NCI-H128 (cell line): ENCODE measurements around the gene DISC1.
A peak's percentile ranks its signal among the peaks of the same experiment; 100 is the strongest.
"Not testable (repeated sequence)": the region's sequence is repeated elsewhere in the genome, so short reads cannot be mapped to it uniquely, and the experiment has no call there.

Experiments
- DNase-seq: peaks from one replicate; lab custom pipeline; 2025; ENCODE audit not compliant: unreplicated experiment; lab: John Stamatoyannopoulos, UW

DISC1 gene

DNA sequence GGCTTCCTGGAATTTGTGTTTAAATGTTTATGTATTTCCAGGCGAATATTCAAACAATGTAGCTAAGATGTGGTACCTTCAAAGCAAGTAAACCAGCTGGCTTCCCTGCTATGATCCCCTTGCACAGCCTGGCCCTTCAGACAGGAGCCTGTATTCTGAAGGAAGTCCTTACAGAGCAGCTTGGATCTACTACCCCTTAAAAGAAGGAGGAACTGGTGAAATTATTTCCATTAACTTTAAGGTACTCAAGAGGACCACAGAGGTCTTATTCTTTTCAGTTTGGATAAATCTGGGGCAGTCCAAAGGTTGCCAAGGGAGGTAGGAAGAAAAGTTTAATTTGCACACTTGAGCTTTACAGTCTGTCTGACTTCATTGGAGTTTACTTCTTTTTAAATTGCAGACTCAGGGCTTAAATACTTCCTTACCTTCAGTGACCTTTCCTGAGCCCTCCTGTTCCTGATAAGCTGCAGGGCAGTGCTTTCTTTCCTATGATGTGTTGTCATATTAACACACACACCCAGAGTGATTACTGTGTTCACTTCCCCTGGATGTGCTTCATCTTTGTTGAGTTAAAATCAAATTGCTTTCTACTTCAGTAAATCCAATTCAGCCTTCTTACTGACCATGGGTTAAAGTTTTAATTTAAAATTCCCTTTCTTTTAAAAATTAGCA is 40.5 kb downstream of the DISC1 start:
- DNase-seq, result no peak

DNA sequence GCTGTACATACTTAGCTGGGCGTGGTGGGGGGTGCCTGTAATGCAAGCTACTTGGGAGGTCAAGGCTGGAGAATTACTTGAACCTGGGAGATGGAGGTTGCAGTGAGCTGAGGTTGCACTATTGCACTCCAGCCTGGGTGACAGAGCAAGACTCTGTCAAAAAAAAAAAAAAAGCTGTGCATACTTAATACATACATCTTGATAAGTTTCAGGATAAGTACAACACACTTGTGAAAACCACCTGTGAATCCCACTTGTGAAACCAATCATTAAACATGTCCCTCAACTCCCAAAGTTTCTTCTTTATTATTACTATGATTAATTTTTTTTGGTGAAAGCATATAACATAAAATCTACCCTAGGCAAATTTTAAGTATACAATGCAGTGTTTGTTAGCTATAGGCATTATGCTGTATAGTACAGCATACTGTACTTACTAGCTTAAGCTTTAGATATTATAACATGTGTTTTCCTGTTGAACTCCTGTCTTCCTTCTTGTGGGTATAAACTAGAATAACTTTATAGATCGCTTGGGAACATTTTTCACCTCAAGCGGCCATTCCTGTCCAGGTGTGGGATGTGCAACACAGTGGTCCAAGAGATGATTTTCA is 41.4 kb downstream of the DISC1 start:
- no peak for DNase-seq

DNA sequence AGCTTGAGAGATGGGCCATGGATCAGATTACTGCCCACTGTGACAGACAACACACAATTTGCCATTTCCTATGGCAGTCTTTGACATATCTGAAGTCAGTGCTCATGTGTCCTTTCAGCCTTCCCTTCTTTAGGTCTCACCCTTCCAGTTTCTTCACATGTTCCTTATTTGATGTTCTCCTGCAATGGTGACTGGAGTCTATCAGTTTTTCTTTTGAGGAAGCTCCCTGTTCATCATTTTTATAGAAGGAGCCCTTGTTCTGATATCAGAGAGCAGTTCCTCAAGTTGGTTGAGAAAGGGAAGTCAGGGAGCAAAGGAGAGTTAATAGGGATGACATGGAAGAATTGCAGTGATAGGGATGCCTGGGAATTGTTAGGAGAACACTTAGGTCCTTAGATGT is 42.2 kb downstream of the DISC1 start:
- no peak for DNase-seq

DNA sequence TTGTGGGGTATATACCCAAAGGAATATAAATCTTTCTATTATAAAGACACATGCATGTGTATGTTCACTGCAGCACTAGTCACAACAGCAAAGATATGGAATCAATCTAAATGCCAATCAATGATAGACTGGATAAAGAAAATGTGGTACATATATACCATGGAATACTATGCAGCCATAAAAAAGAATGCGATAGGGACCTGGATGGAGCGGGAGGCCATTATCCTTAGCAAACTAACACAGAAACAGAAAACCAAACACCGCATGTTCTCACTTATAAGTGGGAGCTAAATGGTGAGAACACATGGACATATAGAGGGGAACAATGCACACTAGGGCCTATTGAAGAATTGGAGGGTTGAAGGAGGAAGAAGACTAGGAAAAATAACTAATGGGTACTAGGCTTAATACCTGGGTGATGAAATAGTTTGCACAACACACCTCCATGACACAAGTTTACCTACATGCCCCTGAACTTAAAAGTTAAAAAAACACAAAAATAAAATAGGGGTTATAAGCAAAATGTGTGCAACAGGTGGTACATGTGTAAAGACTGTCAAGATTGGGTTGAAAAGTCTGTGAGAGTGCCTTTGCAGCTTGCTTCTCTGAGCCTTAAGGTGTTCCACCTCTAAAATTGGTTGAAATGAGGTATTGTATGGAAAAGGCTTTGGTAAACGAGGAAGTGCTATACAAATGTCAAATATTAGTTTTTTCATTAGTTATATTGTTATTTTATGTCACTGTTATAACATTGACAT is 43.5 kb downstream of the DISC1 start:
- not testable (repeated sequence) for DNase-seq

DNA sequence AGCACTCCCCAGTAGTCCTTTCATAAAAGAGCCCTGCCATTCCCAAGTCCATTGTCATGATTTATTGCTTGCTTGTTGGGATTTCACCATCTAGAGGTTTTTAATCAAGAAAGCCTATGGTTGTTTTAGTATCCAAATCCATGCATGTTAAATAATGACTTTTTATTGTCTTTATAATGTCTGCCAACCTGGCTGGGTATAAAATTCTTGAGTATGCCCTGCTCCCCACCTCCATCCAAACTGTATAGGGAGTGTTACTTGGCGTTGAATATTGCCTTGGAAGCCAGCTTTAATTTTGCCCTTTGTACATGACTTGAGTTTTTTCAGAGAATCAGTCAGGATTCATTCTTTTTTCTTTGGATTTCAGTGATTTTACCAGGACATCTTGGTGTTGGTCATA is 44.2 kb downstream of the DISC1 start:
- no peak for DNase-seq

DNA sequence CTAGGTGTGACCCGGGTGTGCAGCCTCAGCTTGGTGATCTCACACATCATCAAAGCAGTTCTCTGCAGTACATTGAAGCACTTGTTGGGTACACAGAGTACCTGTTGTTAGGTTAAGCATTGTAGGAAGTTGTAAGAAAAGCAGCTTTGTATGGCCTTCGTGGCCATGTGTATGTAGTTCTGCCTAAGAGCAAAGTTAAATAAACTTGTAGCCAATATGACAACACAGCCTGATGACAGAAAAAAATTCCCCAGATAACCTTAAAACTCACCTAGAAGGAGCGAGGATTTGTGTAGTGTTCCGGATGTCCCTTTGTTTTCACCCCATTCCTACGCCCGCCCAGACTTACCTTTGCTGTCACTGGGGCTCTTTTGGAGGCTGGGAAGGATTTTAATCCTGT is 48.0 kb downstream of the DISC1 start:
- no peak for DNase-seq

DNA sequence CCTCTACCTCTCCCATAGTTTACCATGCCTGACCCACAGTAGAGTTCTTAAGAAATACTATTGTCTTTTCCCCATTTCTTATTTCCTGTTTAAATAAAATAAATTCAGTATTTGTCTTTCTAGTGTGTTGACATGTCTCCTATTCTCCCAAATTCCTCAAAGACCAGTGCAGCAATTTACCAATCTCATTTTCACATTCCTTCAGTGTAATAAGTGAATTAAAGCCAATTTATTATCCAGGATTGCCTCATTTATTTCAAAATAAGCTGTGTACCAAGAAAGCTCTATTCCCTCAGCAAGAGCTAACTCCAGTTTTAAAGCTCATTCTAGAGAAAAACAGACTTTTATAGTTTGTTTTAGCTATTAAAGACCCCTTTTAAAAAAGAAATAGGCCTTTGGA is 49.9 kb downstream of the DISC1 start:
- no peak for DNase-seq

DNA sequence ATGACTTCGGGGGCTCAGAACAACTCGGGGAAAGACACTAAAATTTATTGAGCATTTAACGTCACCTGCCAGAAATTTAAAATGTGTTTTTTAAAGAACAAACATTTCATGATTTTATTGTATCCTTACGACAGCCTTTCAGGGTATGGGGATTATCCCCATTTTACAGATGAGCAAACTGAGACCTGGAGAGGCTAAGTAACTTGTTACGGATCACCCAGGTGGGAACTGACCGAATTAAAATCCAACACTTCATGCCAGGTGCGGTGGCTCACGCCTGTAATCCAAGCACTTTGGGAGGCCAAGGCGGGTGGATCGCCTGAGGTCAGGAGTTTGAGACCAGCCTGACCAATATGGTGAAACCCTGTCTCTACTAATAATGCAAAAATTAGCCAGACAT is 50.9 kb downstream of the DISC1 start:
- no peak for DNase-seq

DNA sequence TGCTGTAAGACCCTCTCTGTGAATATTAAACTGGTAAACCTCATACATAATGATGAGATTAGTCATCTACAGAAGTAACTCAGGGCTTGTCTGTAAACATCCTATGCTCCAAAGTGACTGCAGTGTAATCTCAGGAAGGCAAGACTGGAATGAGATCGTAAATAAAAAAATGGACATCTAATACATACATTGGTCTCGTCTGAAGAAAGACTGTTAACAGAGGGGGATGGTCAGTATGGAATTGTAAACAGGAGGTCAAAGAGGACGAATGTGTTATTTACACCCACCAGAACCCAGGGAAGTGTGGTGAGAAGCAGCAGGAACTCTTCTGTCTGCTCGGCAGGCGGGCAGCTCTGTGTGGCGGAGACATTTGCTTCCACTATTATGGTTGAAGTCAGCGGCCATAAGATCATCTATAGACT is 51.4 kb downstream of the DISC1 start:
- no peak for DNase-seq

DNA sequence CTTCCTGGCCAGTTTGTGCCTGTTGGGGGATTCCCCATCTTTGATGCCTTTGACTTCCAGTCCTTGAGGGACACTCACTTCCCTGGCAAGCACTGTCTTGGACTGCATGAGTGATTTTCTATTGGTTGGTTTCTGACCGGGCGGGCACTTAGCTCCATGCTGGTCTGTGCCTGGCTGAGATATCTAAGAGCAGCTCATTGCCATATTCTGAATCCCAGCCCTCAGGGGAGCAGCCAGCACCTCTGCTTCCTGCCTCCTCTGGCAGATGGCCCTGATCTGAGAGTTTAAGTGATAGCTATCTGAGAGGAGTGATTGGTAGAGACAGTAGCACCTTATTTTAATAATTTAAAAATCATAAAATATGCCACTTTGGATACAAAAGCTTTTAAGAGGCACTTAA is 52.5 kb downstream of the DISC1 start:
- peak; percentile 65 for DNase-seq

DNA sequence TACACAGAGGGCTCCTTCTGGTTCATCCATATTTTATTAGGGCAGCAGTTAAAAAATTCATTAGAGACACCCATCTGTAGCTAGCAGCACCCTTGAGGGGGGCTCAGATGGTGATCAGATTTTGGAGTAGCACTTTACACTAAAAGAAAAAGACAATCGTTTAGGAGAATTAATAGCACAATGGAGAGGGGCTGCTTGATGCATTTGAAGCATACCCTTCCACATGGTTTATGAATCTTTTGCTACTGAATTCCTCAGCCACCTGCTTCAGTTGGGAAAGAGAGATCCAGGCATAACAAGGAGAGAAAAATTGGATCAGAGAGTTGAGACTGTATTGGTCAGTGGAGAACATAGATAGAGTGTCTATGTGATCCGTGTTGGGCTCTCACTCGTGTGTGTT is 54.4 kb downstream of the DISC1 start:
- DNase-seq, result no peak

DNA sequence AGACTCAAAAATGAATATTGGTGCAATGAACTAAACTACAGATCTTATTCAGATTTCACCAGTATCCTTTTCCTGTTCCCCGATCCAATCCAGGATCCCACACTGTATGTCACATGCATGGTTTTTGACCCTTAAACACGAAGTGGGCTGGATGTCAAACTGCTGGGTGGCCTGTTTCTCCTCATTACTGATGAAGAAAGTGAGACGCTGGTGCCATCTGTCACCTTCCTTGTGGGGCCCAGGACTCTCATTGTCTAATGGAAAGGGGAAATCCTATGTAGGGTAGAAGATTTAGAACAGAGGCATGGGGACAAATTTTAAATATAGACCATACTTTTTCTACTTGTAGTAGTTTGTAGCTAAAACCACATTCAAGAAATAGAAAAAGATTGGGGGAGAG is 56.2 kb downstream of the DISC1 start:
- DNase-seq, result no peak

DNA sequence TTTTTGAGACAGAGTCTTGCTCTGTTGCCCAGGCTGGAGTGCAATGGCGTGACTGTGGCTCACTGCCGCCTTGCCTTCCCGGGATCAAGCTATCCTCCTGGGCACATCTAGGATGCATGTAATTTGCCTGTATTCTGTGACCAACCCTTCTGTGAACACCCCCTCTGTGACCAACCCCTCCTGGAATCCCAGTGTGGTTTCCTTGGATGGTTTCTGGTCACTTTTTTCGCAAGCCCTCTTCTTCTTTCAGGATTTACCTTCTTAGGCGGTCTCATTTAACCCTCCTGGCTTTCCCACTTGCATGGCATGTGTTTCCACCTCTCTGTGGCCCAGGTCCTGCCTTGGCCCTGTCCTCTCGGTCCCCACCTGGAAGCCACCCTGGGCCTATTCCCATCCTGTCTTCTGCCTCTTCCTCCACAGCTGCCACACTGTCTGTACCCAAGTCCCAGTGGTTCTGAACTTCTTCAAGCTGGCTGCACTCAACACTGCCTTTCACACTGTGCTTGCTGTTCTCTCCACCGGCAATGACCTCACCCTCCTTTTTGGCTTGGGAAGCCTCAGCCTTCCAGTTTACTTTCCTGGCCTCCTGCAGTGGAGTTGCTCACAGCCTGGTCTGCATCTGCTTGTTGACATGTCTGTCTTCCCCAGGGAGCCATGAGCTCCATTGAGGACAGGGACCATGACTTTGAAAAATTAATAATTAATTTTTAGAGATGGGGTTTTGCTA is 57.0 kb downstream of the DISC1 start:
- DNase-seq, result peak; percentile 58

DNA sequence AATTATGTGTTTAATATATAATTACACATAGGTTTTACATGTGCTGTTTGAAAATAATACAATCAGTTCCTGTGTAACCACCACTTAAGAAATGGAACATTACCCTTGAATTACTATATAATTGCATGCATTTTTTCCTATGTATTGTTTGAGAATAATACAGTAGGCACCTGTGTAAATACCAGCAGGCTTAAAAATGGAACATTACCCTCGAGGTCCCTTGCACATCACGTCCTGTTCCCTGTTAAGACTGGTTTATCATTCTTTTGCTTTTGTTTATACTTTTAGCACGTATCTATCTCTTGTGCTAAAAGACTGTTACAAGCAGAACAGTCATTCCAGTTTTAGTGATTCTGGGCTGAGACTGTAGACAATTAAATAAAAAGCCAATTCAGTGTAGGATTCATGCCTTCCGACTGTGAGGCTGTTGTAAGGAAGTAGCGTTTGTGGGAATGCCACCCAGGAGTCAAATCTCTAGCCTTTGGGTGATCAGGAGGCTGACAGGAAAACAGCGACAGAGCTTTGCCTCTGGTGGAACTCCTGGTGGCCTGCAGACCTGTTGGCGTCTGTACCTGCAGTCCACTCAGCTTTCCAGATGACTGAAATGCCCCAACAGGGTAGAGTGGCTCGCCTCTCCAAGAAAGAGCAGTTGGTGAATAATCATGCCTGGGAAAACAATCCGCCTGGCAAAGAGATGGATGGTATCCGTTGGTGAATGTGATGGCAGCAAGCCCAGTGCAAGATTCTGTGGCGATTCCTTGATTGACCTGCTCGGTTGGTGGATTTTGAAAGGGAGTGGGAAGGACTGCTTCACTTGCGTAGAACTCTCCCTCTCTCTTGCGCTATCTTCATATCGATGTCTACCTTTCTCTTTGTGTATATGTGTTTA is 58.0 kb downstream of the DISC1 start:
- peak; percentile 76 for DNase-seq

DNA sequence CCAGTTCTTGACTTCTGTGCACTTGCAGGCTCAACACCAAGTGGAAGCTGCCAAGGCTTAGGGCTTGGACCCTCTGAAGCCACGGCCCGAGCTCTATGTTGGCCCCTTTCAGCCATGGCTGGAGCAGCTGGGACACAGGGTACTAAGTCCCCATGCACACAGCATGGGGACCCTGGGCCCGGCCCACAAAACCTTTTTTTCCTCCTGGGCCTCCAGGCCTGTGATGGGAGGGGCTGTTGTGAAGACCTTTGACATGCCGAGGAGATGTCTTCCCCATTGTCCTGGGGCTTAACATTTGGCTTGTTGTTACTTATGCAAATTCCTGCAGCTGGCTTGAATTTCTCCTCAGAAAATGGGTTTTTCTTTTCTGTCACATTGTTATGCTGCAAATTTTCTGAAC is 59.8 kb downstream of the DISC1 start:
- DNase-seq, result no peak

DNA sequence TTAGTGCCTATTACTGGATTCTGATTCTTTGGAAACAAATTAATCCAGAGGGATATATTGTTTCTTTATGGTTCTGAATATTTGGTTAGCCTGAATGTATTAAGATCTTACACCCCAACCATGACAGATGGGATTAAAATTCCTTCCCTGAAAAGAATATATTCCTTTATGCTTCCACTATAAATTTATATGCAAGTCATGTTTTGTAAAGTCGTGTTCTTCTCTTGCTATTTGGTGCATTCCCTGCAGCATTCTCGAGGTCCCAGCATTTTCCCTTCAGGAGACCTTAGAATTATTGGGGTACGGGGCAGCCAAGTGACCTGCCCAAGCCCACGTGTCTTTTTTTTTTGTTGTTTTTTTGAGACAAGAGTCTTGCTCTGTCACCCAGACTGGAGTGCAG is 62.4 kb downstream of the DISC1 start:
- DNase-seq, result no peak

DNA sequence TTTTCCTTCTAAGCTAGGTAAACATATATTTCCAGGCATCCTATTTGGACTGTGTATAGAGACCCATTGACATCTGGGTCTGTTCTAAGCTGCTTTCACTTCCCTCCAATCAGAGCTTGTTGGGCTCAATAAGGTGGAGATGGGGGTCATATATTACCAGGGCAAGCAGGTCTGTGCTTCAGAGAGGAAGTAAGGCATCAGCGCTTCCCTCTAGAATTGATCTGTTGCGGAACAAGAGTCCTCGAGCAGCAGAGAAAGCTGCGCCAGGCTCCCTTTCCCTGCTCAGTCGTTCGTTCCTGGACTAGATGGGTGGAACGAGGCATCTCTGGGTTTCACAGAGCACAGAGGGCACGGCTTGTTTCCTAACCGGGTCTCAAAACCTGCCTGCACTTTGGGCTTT is 63.5 kb downstream of the DISC1 start:
- DNase-seq, result no peak

DNA sequence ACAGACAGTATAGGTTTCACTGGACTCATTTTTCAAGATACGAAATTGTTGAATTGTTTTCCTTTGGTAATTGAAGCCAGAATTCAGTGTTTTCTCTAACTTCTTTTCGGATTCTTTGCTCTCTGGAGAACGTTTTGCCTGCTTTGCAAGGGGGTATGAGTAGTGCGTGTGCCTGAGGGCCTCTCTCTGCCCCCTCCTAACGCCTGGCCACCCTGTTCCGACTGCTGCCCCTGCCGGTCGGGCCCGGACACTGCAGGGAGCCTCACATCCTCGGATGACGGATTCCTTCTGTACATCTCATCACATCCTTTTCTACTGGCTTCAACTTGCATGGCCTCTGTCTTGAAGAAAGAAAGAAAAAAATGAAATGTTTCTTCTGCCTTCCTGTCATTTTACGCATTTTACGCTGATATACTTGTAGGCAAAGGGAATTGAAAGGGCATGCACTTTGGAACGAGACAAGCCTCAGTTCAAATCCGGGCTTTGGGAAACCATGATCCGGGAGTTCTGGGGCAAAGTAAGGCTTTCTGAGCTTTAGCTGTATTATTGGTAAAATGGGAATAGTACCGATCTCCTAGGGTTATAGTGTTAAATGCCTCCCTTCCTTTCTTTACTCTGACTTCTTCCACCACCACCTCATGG is 65.1 kb downstream of the DISC1 start:
- no peak for DNase-seq

DNA sequence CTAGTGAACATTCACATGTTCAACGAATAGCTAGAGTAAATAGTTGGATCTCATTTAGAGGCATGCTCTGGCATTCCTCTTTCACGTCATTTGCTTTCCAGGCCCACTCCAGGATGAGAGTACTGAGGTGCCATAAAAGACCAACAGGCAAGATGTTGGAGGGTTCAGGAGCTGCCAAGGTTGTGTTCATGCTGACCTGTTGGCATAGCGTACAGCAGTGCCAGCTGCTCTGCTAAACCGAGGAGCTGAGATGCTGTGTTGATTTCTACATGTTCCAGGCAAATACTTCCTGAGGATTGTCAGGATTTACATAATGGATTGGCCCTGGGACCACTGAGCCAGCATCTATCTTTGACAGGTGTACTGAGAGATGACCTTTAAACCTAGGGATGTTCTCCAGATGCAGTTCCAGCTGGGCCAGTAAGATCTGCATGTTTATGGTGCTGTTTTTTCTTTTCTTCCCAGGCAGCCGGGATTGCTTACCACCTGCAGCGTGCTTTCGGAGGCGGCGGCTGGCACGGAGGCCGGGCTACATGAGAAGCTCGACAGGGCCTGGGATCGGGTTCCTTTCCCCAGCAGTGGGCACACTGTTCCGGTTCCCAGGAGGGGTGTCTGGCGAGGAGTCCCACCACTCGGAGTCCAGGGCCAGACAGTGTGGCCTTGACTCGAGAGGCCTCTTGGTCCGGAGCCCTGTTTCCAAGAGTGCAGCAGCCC is 66.9 kb downstream of the DISC1 start:
- DNase-seq, result no peak

DNA sequence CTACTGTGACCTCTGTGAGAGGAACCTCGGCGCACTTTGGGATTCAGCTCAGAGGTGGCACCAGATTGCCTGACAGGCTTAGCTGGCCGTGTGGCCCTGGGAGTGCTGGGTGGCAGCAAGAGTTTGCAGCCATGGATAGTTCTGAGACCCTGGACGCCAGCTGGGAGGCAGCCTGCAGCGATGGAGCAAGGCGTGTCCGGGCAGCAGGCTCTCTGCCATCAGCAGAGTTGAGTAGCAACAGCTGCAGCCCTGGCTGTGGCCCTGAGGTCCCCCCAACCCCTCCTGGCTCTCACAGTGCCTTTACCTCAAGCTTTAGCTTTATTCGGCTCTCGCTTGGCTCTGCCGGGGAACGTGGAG is 67.5 kb downstream of the DISC1 start:
- DNase-seq, result no peak
